Activated CD8-positive, alpha-beta T cell treated with anti-CD3 and anti-CD28 coated beads, Interleukin-2, amount 10 ng/mL, durations not matched to agents 7 days and 5 days (primary cell): ENCODE data around the gene EP400. TPM values are rescaled to one million over a fixed set of nuclear protein-coding genes. Genes with fewer than 3 reads are reported as not detected.
A peak's percentile ranks its signal among the peaks of the same experiment; 100 is the strongest.

Experiments
- ATAC-seq: fragments of 150-1000 bp; cut with Tn5 transposase; one replicate; pipeline ENCODE4 v1.10.0; 2021; ENCODE audit warnings: moderate library complexity
- CTCF ChIA-PET: fragments of 350-600 bp; sonication (Branson Sonifier 250); formaldehyde crosslinking; loops from one replicate; lab custom pipeline; 2021; ENCODE audit warnings: antibody characterized with exemption; lab: Charles Lee
- POLR2A ChIA-PET: fragments of 350-600 bp; sonication (Branson Sonifier 250); formaldehyde crosslinking; loops from one replicate; lab custom pipeline; 2021; ENCODE audit warnings: antibody characterized with exemption; lab: Charles Lee
- DNase-seq: peaks from one replicate; pipeline ENCODE4 v3.0.0-alpha.2; 2020
- H3K27ac Mint-ChIP-seq: one replicate; pipeline ENCODE4 v1.8.0; 2021; ENCODE audit warnings: mild to moderate bottlenecking, mixed read lengths
- H3K27me3 Mint-ChIP-seq: one replicate; pipeline ENCODE4 v1.8.0; 2021; ENCODE audit warnings: low read depth, mixed read lengths
- H3K36me3 Mint-ChIP-seq: one replicate; pipeline ENCODE4 v1.8.0; 2021; ENCODE audit warnings: low read depth, mixed read lengths
- H3K4me1 Mint-ChIP-seq: one replicate; pipeline ENCODE4 v1.8.0; 2021; ENCODE audit warnings: low read depth, mixed read lengths
- H3K4me3 Mint-ChIP-seq: one replicate; pipeline ENCODE4 v1.8.0; 2021; ENCODE audit warnings: mild to moderate bottlenecking, mixed read lengths
- H3K9me3 Mint-ChIP-seq: one replicate; pipeline ENCODE4 v1.8.0; 2022; ENCODE audit warnings: mixed read lengths; ENCODE audit not compliant: insufficient read depth
- total RNA-seq, 2 experiments: library from RNA; stranded (reverse); gene quantifications; one replicate each; pipeline ENCODE4 v1.2.3, GENCODE V29; 2021

Gene EP400
- total RNA-seq, 2 experiments from 2014 or later = 58.0 to 58.8 TPM

GRCh38 chr12:132024758-132025157 is 75.0 kb downstream of the EP400 start:
- Mint-ChIP-seq H3K27me3 (no peaks in the 10 kb centered on the region), H3K36me3 (peaks cover 51% of the 10 kb centered on the region), H3K4me3 (no peak overlapping the region), H3K4me1 (no peaks in the 10 kb centered on the region), H3K9me3 (no peaks in the 10 kb centered on the region), H3K27ac (peak overlapping the region; percentile 73)
- CTCF ChIA-PET = no interaction called here
- POLR2A ChIA-PET = no interaction called here
- DNase-seq (no peak), ATAC-seq (no peak)

DNA sequence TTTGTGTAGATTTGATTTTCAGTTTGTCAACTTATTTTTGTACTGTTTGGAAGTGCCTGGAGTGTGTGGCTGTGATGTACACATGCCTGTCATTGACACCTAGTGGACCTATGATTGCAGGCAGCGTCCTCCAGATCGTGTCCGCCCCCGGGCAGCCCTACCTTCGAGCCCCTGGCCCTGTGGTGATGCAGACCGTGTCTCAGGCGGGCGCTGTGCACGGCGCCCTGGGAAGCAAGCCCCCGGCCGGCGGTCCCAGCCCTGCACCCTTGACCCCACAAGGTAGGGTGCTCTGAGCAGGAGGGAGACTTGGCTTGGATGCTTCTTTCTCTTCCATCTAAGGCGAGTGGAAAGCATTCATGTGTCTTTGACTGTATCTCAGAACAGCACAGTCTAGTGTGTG is 75.8 kb downstream of the EP400 start:
- no peaks in the 10 kb centered on the region for H3K4me1 Mint-ChIP-seq
- DNase-seq = no peak
- ChIA-PET POLR2A (no interaction called here), CTCF (no interaction called here)
- H3K4me3 Mint-ChIP-seq = no peak overlapping the region
- H3K9me3 Mint-ChIP-seq = no peaks in the 10 kb centered on the region
- peaks cover 54% of the 10 kb centered on the region for H3K36me3 Mint-ChIP-seq
- no peak for ATAC-seq
- H3K27me3 Mint-ChIP-seq = no peaks in the 10 kb centered on the region
- H3K27ac Mint-ChIP-seq = no peak overlapping the region

DNA sequence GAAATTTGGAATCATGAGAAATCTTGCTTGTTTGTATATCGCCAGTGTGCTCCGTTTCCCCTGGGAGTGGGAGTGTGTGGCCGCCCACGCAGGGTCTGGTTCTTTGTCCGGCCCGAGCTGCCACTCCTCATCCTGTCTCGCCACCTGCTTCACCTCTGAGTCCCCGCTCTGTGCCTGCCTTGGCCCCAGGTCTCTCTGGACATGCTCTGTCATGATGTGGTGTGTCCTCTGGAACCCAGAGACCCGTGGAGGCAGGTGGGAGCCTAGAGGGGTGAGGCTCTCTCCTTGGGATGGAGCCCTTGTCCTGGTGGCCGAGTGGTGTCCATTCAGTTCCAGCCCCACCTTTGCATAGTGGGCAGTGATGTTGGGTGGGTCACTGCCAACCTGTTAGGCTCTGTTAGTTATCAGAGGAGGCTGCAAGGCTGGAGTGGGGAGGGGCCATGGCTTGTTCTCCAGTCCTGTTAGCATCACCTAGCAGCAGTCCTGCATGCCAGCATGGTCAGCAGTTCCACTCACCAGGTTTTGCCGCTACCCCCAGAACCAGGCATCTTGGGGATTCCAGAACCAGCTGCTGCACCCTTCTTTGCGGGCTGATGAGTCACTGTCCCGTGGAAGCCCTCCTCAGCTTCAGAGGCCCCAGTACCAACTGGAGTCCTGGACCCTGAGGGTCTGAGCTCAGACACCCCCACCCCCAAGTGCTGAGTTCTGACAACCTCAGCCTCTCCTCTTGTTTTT is 76.5 kb downstream of the EP400 start:
- no peaks in the 10 kb centered on the region for H3K4me1 Mint-ChIP-seq
- no peak for ATAC-seq
- H3K27ac Mint-ChIP-seq = no peak overlapping the region
- no peak overlapping the region for H3K4me3 Mint-ChIP-seq
- POLR2A ChIA-PET = no interaction called here
- H3K36me3 Mint-ChIP-seq = peaks cover 58% of the 10 kb centered on the region
- no peak for DNase-seq
- CTCF ChIA-PET = no interaction called here
- H3K9me3 Mint-ChIP-seq = no peaks in the 10 kb centered on the region
- no peaks in the 10 kb centered on the region for H3K27me3 Mint-ChIP-seq

DNA sequence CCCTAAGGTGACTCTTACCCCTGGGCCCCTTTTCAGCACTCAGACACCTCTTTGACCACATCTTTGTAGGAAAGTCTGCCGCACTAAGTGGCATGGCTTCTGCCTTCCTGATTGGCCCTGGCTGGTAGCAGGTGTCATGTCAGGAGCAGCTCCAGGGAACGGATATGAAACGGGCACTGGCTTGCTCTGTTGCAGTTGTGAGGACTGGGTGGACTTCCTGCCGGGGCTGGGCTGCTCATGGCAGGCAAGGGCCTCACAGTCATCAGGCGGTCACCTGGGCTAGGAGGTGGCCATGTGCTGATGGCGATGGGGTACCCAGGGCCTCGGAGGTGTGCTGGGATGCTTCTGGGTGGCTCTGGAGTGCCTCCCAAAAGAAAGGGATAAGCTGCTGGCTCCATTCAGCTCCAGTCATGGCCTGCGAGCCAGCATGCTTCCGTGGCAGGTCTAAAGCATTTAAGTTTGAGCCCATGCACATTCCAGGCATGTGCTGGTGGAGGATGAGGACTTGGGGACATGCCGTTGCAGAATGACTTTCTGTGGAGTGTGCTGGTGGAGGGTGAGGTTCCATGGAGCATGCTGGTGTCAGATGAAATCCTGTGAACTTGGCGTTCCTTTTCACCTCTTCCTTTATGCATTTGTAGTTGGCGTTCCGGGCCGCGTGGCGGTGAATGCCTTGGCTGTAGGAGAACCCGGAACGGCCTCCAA is 77.2 kb downstream of the EP400 start:
- Mint-ChIP-seq H3K9me3 (no peaks in the 10 kb centered on the region), H3K27ac (no peak overlapping the region), H3K27me3 (no peaks in the 10 kb centered on the region), H3K4me3 (no peak overlapping the region), H3K4me1 (no peaks in the 10 kb centered on the region), H3K36me3 (peaks cover 59% of the 10 kb centered on the region)
- POLR2A ChIA-PET = no interaction called here
- no peak for ATAC-seq
- CTCF ChIA-PET = no interaction called here
- DNase-seq = no peak

GRCh38 chr12:132027636-132028035 is 77.9 kb downstream of the EP400 start:
- Mint-ChIP-seq H3K4me1 (no peaks in the 10 kb centered on the region), H3K9me3 (no peaks in the 10 kb centered on the region), H3K27me3 (no peaks in the 10 kb centered on the region), H3K36me3 (peaks cover 59% of the 10 kb centered on the region), H3K27ac (no peak overlapping the region), H3K4me3 (no peak overlapping the region)
- POLR2A ChIA-PET = no interaction called here
- CTCF ChIA-PET = no interaction called here
- ATAC-seq = no peak
- no peak for DNase-seq

DNA sequence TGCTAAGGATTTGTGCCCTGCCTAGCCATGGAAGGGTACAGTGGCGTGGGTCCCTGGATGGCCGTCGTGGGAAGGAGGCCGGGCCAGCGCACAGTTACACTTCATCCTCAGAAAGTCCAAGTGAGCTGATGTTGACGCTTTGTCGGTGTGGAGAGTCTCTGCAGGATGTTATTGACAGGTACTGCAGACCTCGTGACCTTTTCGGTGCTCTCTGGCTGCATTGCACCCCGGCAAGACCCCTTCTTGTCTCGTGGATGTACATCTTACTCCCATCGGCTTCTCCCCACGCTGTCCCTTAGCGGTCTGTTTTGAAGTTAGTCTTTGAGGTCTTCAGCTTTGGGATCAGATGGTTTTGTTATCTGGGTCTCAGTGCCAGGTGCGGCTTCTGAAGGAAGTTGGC is 78.4 kb downstream of the EP400 start:
- no peaks in the 10 kb centered on the region for H3K4me1 Mint-ChIP-seq
- peaks cover 61% of the 10 kb centered on the region for H3K36me3 Mint-ChIP-seq
- no peak overlapping the region for H3K4me3 Mint-ChIP-seq
- ChIA-PET CTCF (no interaction called here), POLR2A (no interaction called here)
- no peak overlapping the region for H3K27ac Mint-ChIP-seq
- DNase-seq (no peak), ATAC-seq (no peak)
- no peaks in the 10 kb centered on the region for H3K9me3 Mint-ChIP-seq
- no peaks in the 10 kb centered on the region for H3K27me3 Mint-ChIP-seq

GRCh38 chr12:132029503-132030300 is 80.0 kb downstream of the EP400 start:
- ATAC-seq = no peak
- POLR2A ChIA-PET = no interaction called here
- H3K36me3 Mint-ChIP-seq = peaks cover 66% of the 10 kb centered on the region

GRCh38 chr12:132030367-132031038 is 80.8 kb downstream of the EP400 start:
- Mint-ChIP-seq H3K36me3 (peaks cover 67% of the 10 kb centered on the region), H3K27me3 (no peaks in the 10 kb centered on the region), H3K9me3 (no peaks in the 10 kb centered on the region), H3K4me3 (no peak overlapping the region), H3K4me1 (no peaks in the 10 kb centered on the region), H3K27ac (no peak overlapping the region)
- POLR2A ChIA-PET = no interaction called here
- ATAC-seq (no peak), DNase-seq (no peak)
- CTCF ChIA-PET = no interaction called here

More at GRCh38 chr12:132029503-132030300, 80.0 kb downstream of the EP400 start:
- DNase-seq = no peak
- Mint-ChIP-seq H3K9me3 (no peaks in the 10 kb centered on the region), H3K27ac (no peak overlapping the region), H3K4me1 (no peaks in the 10 kb centered on the region), H3K27me3 (no peaks in the 10 kb centered on the region), H3K4me3 (no peak overlapping the region)
- CTCF ChIA-PET = no interaction called here

- Mint-ChIP-seq H3K4me3 (no peak overlapping the region), H3K4me1 (no peaks in the 10 kb centered on the region), H3K36me3 (peaks cover 75% of the 10 kb centered on the region), H3K27ac (no peak overlapping the region), H3K27me3 (no peaks in the 10 kb centered on the region), H3K9me3 (no peaks in the 10 kb centered on the region)
- DNase-seq (no peak), ATAC-seq (no peak)
- ChIA-PET CTCF (no interaction called here), POLR2A (no interaction called here)
Observed at GRCh38 chr12:132033627-132034026, 83.9 kb downstream of the EP400 start.

- H3K4me3 Mint-ChIP-seq = no peak overlapping the region
- DNase-seq (no peak), ATAC-seq (no peak)
- H3K4me1 Mint-ChIP-seq = no peaks in the 10 kb centered on the region
- peaks cover 65% of the 10 kb centered on the region for H3K36me3 Mint-ChIP-seq
- H3K27ac Mint-ChIP-seq = no peak overlapping the region
- POLR2A ChIA-PET = no interaction called here
- H3K27me3 Mint-ChIP-seq = no peaks in the 10 kb centered on the region
- CTCF ChIA-PET = no interaction called here
- H3K9me3 Mint-ChIP-seq = no peaks in the 10 kb centered on the region
Observed at GRCh38 chr12:132036063-132036683, 86.4 kb downstream of the EP400 start.

DNA sequence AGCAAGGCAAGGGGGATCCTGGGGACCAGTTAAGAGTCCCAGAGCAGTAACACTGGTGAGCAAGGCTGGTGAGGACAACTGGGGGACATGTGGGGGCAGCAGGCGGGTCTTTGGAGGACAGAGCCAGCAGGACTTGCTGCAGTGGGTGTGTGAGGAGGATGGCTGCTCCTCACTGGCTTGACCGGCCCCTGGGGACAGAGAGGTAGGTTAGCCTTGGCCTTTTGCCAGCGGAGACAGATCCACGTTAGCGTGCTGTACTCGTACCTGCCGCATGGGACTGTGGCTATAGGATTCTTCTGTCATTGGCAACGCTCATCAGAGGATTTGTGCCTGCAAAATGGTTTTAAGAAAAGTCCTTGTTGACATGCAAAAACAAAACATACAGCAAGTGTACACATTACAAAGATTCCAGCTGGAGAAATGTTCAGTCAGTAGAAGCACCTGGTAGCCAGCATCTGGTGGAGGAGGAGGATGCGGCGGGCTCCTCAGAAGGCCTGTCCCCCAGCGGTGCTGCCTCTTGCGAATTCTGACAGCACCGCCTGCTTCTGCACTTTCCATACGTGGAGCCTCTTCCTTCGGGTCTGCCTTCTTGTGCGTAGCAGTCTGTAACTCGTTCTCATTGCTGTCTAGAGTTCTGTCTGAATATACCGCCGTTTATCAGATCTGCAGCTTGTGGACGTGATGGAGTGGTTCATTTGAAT is 91.3 kb downstream of the EP400 start:
- CTCF ChIA-PET = no interaction called here
- Mint-ChIP-seq H3K27me3 (no peaks in the 10 kb centered on the region), H3K4me3 (no peak overlapping the region), H3K4me1 (peaks cover 4% of the 10 kb centered on the region), H3K9me3 (no peaks in the 10 kb centered on the region), H3K27ac (no peak overlapping the region), H3K36me3 (peaks cover 48% of the 10 kb centered on the region)
- ATAC-seq (no peak), DNase-seq (no peak)
- POLR2A ChIA-PET = no interaction called here
